GM18505 (cell line): ENCODE results near the gene OR5B12.
"Not testable (repeated sequence)": the region's sequence is repeated elsewhere in the genome, so short reads cannot be mapped to it uniquely, and the experiment has no call there.

Experiments
- ATAC-seq: cut with Tn5 transposase; IDR thresholded peaks from one replicate; pipeline ENCODE4 v1.9.1; 2021; ENCODE audit not compliant: unreplicated experiment
- POLR2A ChIP-seq: IDR thresholded peaks from 4 replicates; pipeline ENCODE4 v1.6.1; 2011; ENCODE audit warnings: borderline replicate concordance; ENCODE audit not compliant: insufficient read depth, insufficient read length; ENCODE audit errors: extremely low read depth

OR5B12 gene

DNA sequence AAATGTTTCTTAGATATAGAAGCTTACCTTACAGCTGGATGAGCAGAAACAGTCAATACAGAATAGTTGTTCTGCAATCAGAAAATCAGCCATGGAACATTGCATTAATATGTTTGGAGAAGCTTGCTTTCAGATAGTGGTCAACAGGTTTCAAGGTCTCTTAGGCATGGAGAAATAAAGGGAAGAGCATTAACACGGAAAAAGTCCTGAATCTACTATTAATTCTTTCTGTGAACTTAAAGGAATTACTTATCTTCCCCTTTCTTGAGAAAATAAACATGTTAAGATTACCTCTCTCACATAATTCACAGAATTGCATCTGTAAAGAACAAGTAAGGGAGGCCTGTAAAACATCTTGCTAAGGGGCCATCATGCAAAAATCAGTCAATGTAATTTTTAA is 35.3 kb downstream of the OR5B12 start, which contains the start of gene OR5B3:
TSS of gene OR5B3 (minus strand) at position 101 of the 400 bp plus-strand sequence. CDS start 3,465 bp downstream, outside the sequence.
- no peak for ATAC-seq
- TF ChIP-seq POLR2A, result no peak

DNA sequence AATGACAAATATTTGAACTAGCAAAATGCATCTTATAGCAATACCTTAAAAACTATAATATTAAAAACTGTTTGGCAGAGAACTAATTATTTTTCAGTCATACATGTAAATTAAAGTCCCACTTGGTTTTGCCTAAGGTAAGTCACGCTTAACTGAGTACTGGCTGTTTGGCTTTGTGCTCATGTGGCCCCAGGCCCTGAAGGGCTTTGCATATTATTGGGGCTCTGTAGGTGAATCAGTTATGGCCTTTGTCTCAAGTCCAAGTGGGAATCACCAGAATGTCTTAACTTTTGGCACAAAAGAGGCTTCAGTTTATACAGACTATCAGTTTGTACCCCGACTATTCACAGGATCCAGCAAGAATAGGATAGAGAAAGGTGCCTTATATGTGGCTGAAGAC is 42.4 kb downstream of the OR5B12 start:
- not testable (repeated sequence) for ATAC-seq

DNA sequence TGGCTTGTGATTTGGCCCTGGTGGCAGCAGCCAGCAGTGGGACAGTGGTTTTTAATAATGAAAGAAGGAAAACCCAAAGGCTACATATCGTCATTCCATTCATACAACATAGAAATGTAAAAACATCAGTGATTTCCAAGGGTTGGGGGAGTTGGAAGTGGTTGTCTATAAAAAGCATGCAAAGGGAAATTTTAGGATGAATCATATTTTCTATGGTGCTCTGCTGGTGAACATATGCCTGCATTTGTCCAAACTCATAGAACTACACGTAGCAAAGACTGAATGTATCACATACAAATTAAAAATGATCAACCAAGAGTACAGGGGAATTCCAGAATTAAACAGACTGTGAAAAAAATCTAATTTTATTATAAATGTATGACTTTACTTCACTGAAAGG is 46.5 kb downstream of the OR5B12 start:
- no peak for TF ChIP-seq POLR2A
- ATAC-seq, result no peak

- TF ChIP-seq POLR2A, result no peak
- no peak for ATAC-seq
Measured at GRCh38 chr11:58394195-58394594, 47.8 kb downstream of the OR5B12 start.

GRCh38 chr11:58392746-58393145 is 49.3 kb downstream of the OR5B12 start:
- TF ChIP-seq POLR2A, result no peak
- no peak for ATAC-seq

DNA sequence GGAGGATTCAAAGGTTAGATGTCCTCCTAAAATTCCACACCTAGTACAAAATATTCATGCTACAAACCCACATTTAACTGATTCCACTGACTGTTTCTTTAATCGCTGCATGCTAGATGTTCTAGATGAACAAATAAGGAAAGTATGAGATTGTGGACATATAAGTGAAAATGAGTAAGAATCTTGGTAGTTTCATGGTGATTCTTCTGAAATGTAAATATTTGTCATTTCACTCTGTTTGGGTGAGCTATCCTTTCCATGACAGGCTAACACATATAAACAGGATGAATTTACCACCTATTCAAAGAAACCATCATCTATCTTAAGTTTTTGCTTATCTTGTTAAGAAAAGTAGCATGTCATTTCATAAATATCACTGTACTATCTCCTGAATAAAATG is 50.2 kb downstream of the OR5B12 start:
- TF ChIP-seq POLR2A, result no peak
- ATAC-seq, result no peak

DNA sequence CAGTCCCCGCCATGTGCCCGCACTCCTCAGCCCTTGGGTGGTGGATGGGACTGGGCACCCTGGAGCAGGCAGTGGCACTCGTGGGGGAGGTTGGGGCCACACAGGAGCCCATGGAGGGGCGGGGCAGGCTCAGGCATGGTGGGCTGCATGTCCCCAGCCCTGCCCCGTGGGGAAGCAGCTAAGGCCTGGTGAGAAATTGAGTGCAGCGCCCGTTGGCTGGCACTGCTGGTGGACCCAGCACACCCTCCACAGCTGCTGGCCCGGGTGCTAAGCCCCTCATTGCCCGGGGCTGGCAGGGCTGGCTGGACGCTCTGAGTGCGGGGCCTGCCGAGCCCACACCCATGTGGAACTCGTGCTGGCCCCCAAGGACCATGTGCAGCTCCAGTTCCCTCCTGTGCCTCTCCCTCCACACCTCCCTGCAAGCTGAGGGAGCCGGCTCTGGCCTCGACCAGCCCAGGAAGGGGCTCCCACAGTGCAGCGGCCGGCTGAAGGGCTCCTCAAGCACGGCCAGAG is 51.4 kb downstream of the OR5B12 start:
- ATAC-seq, result no peak
- no peak for TF ChIP-seq POLR2A
